Epithelial cell of proximal tubule (primary cell): Measurements from ENCODE around the gene LMBR1. TPM values are rescaled to one million over a fixed set of nuclear protein-coding genes. Genes with fewer than 3 reads are reported as not detected.

Experiments used
- DNase-seq: peaks from one replicate; pipeline ENCODE4 v3.0.0-alpha.2; 2011; ENCODE audit warnings: low read depth
- H3K4me3 ChIP-seq: 2 replicates; pipeline ENCODE4 v1.5.1; 2011; ENCODE audit warnings: low read depth, mild to moderate bottlenecking, low read length
- total RNA-seq: library from RNA; depleted of rRNA; stranded (reverse); fragments of >200 nt; gene quantifications from 2 replicates; pipeline ENCODE4 v1.2.3, GENCODE V29; 2015
- TF ChIP-seq, protein P1 (sequence below): conservative IDR thresholded peaks from 2 replicates; pipeline ENCODE4 v1.5.1; 2012; ENCODE audit warnings: low read depth, mild to moderate bottlenecking, low read length

Gene LMBR1
- total RNA-seq, 1 donor from 2014 or later = 34.6 TPM

DNA sequence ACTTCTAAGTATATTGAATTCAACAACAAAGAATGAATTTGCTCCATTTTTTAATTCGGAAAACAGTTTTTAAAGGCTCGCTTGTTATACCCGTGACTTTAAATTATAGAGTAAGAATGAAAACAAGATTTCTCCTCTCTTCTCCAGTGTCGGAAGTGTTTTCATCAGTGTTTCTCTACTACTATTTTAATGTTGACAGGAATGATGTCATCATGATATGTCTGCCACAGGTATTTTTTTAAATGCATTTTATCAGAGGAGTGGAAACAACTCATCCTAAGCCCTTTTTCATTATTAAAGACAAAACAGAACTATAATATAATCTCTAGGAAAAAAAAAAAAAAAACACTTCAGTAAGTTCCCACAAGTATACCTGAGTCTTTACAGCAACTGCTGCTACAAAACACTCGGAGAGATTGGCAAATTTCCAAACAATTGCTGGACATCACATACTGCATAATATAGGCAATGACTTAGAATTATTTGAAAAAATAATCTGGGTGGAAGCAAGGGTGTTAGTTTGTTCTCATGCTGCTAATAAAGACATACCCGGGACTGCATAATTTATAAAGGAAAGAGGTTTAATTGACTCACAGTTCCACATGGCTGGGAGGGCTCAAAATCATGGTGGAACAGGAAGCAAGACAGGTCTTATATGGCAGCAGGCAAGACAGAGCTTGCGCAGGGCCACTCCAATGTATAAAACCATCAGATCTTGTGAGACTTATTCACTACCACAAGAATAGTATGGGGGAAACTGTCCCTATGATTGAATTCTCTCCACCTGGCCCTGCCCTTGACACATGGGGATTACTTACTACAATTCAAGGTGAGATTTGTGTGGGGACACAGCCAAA is 257.2 kb downstream of the LMBR1 start:
- no peak overlapping the region for H3K4me3 ChIP-seq
- TF ChIP-seq, protein P1, sequence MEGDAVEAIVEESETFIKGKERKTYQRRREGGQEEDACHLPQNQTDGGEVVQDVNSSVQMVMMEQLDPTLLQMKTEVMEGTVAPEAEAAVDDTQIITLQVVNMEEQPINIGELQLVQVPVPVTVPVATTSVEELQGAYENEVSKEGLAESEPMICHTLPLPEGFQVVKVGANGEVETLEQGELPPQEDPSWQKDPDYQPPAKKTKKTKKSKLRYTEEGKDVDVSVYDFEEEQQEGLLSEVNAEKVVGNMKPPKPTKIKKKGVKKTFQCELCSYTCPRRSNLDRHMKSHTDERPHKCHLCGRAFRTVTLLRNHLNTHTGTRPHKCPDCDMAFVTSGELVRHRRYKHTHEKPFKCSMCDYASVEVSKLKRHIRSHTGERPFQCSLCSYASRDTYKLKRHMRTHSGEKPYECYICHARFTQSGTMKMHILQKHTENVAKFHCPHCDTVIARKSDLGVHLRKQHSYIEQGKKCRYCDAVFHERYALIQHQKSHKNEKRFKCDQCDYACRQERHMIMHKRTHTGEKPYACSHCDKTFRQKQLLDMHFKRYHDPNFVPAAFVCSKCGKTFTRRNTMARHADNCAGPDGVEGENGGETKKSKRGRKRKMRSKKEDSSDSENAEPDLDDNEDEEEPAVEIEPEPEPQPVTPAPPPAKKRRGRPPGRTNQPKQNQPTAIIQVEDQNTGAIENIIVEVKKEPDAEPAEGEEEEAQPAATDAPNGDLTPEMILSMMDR = no peak
- no peak for DNase-seq

DNA sequence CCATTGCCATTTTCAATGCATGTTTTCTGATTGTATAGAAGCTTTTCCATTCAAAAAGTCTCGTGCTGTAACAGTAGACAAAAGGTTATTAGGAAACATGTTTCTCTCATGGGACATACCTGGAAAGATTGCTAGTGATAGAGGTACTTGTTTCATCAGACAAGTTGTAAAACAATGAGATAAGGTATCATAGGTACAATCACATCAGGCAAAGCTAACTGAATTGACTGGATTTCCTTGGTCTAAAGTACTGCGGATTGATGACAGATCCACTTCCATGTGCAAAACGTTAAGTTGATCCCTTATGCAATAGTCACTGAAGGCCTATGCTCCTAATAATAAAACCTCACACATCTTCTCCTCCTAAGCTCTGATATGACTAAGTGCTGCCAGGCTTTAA is 258.9 kb downstream of the LMBR1 start:
- TF ChIP-seq, protein P1 = no peak
- no peak overlapping the region for H3K4me3 ChIP-seq
- no peak for DNase-seq

DNA sequence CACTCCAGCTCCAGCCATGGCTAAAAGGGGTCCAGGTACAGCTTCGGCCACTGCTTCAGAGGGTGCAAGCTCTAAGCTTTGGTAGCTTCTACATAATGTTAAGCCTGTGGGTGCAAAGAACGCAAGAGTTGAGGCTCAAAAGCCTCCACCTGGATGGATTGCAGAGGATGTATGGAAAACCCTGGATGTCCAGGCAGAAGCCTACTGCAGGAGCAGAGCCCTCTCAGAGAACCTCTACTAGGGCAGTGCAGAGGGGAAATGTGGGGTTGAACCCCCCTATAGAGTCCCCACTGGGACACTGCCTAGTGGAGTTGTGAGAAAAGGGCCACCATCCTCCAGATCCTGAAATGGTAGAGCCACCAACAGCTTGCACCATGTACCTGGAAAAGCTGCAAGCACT is 263.1 kb downstream of the LMBR1 start:
- TF ChIP-seq, protein P1 = no peak
- DNase-seq = no peak
- H3K4me3 ChIP-seq = no peak overlapping the region

DNA sequence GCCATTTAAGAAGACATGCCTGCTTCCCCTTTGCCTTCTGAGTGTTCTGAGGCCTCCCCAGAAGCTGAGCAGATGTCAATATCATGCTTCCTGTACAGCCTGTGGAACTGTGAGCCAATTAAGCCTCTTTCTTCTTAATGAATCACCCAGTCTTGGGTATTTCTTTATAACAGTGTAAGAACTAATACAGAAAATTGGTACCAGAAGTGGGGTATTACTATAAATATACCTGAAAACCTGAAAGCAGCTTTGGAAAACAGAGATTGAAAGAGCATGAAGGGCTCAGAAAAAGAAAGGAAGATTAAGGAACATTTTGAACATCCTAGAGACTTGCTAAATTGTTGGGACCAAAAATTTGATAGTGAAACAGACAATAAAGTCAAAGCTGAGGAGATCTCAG is 264.4 kb downstream of the LMBR1 start:
- DNase-seq = no peak
- no peak overlapping the region for H3K4me3 ChIP-seq
- TF ChIP-seq, protein P1 = no peak

Other genes starting within 250 kb of the LMBR1 start
- gene NOM1, start 56.5 kb upstream of the LMBR1 start, total RNA-seq = 8.9 and 17.7 TPM in 2 replicates
- gene MNX1, start 117.5 kb upstream of the LMBR1 start, total RNA-seq = 2.1 and 4.6 TPM in 2 replicates
- gene UBE3C, start 245.7 kb upstream of the LMBR1 start, total RNA-seq = 42.3 and 81.8 TPM in 2 replicates